GM23338 (cell line): ENCODE results near the gene BAHCC1. TPM values are rescaled to one million over a fixed set of nuclear protein-coding genes. Genes with fewer than 3 reads are reported as not detected.

ENCODE experiments used
- ATAC-seq: fragments of 200-7000 bp; cut with Tn5 transposase; 3 replicates; pipeline ENCODE4 v1.9.1; 2020
- DNase-seq: peaks from one replicate; pipeline ENCODE4 v3.0.0-alpha.2; 2015; ENCODE audit warnings: low spot score
- H2AFZ ChIP-seq: fragments of 200-600 bp; sonication (generic); 2 replicates; pipeline ENCODE4 v1.8.0; 2016; ENCODE audit warnings: antibody characterized with exemption, mild to moderate bottlenecking, moderate library complexity
- H3F3A ChIP-seq: fragments of 200-600 bp; sonication (generic); replicated peaks from 2 replicates; pipeline ENCODE4 v1.8.0; 2017; ENCODE audit warnings: antibody characterized with exemption, mixed run types, low read depth
- H3K27ac ChIP-seq: fragments of 200-600 bp; sonication (generic); 2 replicates; pipeline ENCODE4 v1.6.1; 2016; ENCODE audit warnings: low read depth
- H3K27me3 ChIP-seq: fragments of 200-600 bp; sonication (generic); 2 replicates; pipeline ENCODE4 v1.8.0; 2016; ENCODE audit warnings: mild to moderate bottlenecking, mixed run types, moderate library complexity; ENCODE audit not compliant: insufficient read depth
- H3K36me3 ChIP-seq: fragments of 200-600 bp; sonication (generic); 2 replicates; pipeline ENCODE4 v1.8.0; 2016; ENCODE audit warnings: mild to moderate bottlenecking; ENCODE audit not compliant: insufficient read depth
- H3K4me1 ChIP-seq: fragments of 200-600 bp; sonication (generic); 2 replicates; pipeline ENCODE4 v1.8.0; 2016; ENCODE audit warnings: mild to moderate bottlenecking, moderate library complexity; ENCODE audit not compliant: insufficient read depth
- H3K4me2 ChIP-seq: fragments of 200-600 bp; sonication (generic); 2 replicates; pipeline ENCODE4 v1.7.1; 2017; ENCODE audit warnings: mixed run types
- H3K4me3 ChIP-seq: fragments of 200-600 bp; sonication (generic); 2 replicates; pipeline ENCODE4 v1.6.1; 2016; ENCODE audit warnings: mixed run types
- H3K79me2 ChIP-seq: fragments of 200-600 bp; sonication (generic); replicated peaks from 2 replicates; pipeline ENCODE4 v1.8.0; 2017; ENCODE audit warnings: mild to moderate bottlenecking; ENCODE audit not compliant: insufficient read depth
- H3K9me2 ChIP-seq: fragments of 200-600 bp; sonication (generic); 2 replicates; pipeline ENCODE4 v1.8.0; 2017; ENCODE audit not compliant: insufficient read depth
- H4K20me1 ChIP-seq: fragments of 200-600 bp; sonication (generic); replicated peaks from 2 replicates; pipeline ENCODE4 v1.8.0; 2017; ENCODE audit warnings: mild to moderate bottlenecking; ENCODE audit not compliant: insufficient read depth
- H3K27ac Mint-ChIP-seq: 2 replicates; pipeline ENCODE4 v1.8.0; 2020; ENCODE audit warnings: inconsistent platforms, mild to moderate bottlenecking, moderate library complexity, mixed read lengths
- H3K27me3 Mint-ChIP-seq: 3 replicates; pipeline ENCODE4 v1.8.0; 2022; ENCODE audit warnings: low read depth, mild to moderate bottlenecking, moderate library complexity, mixed read lengths, inconsistent platforms; ENCODE audit not compliant: insufficient read depth, poor library complexity
- H3K36me3 Mint-ChIP-seq: 3 replicates; pipeline ENCODE4 v1.8.0; 2021; ENCODE audit warnings: low read depth, mild to moderate bottlenecking, inconsistent platforms, moderate library complexity, mixed read lengths
- H3K4me1 Mint-ChIP-seq: 3 replicates; pipeline ENCODE4 v1.8.0; 2020; ENCODE audit warnings: mild to moderate bottlenecking, inconsistent platforms, mixed read lengths
- H3K4me3 Mint-ChIP-seq: 3 replicates; pipeline ENCODE4 v1.8.0; 2021; ENCODE audit warnings: moderate library complexity, mild to moderate bottlenecking, inconsistent platforms, mixed read lengths
- H3K9me3 Mint-ChIP-seq: 3 replicates; pipeline ENCODE4 v1.8.0; 2020; ENCODE audit warnings: moderate library complexity, mild to moderate bottlenecking, inconsistent platforms, mixed read lengths
- CREB1 ChIP-seq: fragments of 250-450 bp; sonication (Bioruptor Pico); IDR thresholded peaks from 2 replicates; pipeline ENCODE4 v1.5.0; 2020; ENCODE audit warnings: low read depth, mild to moderate bottlenecking, moderate library complexity
- EZH2 ChIP-seq: fragments of 200-600 bp; sonication (generic); IDR thresholded peaks from one replicate; pipeline ENCODE4 v1.8.0; 2017; ENCODE audit warnings: antibody characterized with exemption, mild to moderate bottlenecking, low read depth; ENCODE audit not compliant: unreplicated experiment
- EZH2phosphoT487 ChIP-seq: fragments of 200-600 bp; sonication (generic); IDR thresholded peaks from one replicate; pipeline ENCODE4 v1.8.1; 2018; ENCODE audit warnings: antibody characterized with exemption; ENCODE audit not compliant: unreplicated experiment
- JUNB ChIP-seq: IDR thresholded peaks from one replicate; pipeline ENCODE4 v1.6.1; 2016; ENCODE audit warnings: antibody characterized with exemption; ENCODE audit not compliant: unreplicated experiment
- NANOG ChIP-seq: IDR thresholded peaks from 2 replicates; pipeline ENCODE4 v1.6.1; 2016; ENCODE audit warnings: antibody characterized with exemption, borderline replicate concordance
- POLR2AphosphoS5 ChIP-seq: IDR thresholded peaks from 2 replicates; pipeline ENCODE4 v1.6.1; 2016; ENCODE audit warnings: antibody characterized with exemption, low read depth
- STAT1 ChIP-seq: IDR thresholded peaks from one replicate; pipeline ENCODE4 v1.6.1; 2016; ENCODE audit warnings: antibody characterized with exemption; ENCODE audit not compliant: unreplicated experiment
- ZNF114 ChIP-seq: fragments of 250-450 bp; sonication (Bioruptor Pico); IDR thresholded peaks from 2 replicates; pipeline ENCODE4 v1.5.0; 2020; ENCODE audit warnings: mild to moderate bottlenecking, moderate library complexity
- ZNF331 ChIP-seq: fragments of 250-450 bp; sonication (Bioruptor Pico); IDR thresholded peaks from 2 replicates; pipeline ENCODE4 v1.5.0; 2020; ENCODE audit warnings: low read depth, mild to moderate bottlenecking, moderate library complexity
- polyA plus RNA-seq: library from polyadenylated mRNA; unstranded; fragments of >200 nt; fragmentation: Nextera tagmentation; extraction: Ambion mirVana; gene quantifications from 2 replicates; pipeline ENCODE4 v1.2.1, GENCODE V29; 2016
- total RNA-seq: library from RNA; depleted of rRNA; stranded (reverse); fragments of >200 nt; shearing (Covaris generic); gene quantifications from 2 replicates; pipeline ENCODE4 v1.2.3, GENCODE V29; 2014
- TF ChIP-seq, protein P1 (sequence below): IDR thresholded peaks from 2 replicates; pipeline ENCODE4 v1.6.1; 2016; ENCODE audit warnings: antibody characterized with exemption
- TF ChIP-seq, protein P2 (sequence below): fragments of 250-450 bp; sonication (Bioruptor Pico); IDR thresholded peaks from 2 replicates; pipeline ENCODE4 v1.5.0; 2020; ENCODE audit warnings: mild to moderate bottlenecking, moderate library complexity
- TF ChIP-seq, protein P3 (sequence below), 2 experiments: fragments of 200-600 bp in 1 of 2; sonication (generic) in 1 of 2; conservative IDR thresholded peaks; 2 replicates each; pipeline versions ENCODE4 v1.5.1 to v1.6.1; 2016 to 2017; ENCODE audit warnings: antibody characterized with exemption in 2 of 2, low read depth in 2 of 2, mild to moderate bottlenecking in 2 of 2, moderate library complexity in 1 of 2
- TF ChIP-seq, protein P4 (sequence below): IDR thresholded peaks from one replicate; pipeline ENCODE4 v1.6.1; 2018; ENCODE audit warnings: antibody characterized with exemption; ENCODE audit not compliant: unreplicated experiment

BAHCC1 gene
- total and polyA plus RNA-seq, 2 experiments from 2014 or later: 0.24 to 1.1 TPM

DNA sequence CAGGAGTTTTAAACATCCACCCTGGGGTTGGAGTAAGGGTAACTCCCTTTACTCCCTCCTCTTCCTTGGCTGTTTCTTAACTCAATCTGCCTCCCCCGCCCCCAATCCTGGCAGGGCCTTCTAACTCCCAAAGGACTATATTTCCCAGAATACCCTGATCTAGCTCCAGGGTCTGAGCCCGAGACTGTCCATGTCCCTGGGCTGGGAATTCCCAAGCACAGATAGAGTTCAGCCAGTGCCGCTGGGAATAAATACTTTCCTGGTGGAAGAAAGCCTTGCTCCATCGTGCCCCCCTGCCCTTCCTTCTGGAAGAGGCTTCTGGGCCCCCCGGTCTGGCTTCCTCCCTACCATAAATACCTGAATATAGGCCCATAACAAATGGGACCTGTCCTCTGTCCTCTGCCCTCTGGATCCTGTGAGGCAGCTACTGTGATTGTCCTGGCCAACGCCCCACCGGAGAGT lies 10.2 kb downstream of the BAHCC1 start:
- Histone ChIP-seq H3K27ac (no peak overlapping the region), H3K4me3 (no peak overlapping the region), H3K4me1 (peaks cover 26% of the 10 kb centered on the region), H2AFZ (no peak overlapping the region), H3K79me2 (no peaks in the 10 kb centered on the region), H3K36me3 (no peaks in the 10 kb centered on the region), H4K20me1 (no peaks in the 10 kb centered on the region), H3K9me2 (no peaks in the 10 kb centered on the region), H3K27me3 (peaks cover 43% of the 10 kb centered on the region), H3K4me2 (0 out of 2 replicates have a peak overlapping the region, but pooled peaks have one; percentile 43), H3F3A (peaks cover 5% of the 10 kb centered on the region; the same call in 1 of the 2 replicates)
- Mint-ChIP-seq H3K36me3 (no peaks in the 10 kb centered on the region), H3K4me1 (peaks cover 35% of the 10 kb centered on the region), H3K4me3 (no peak overlapping the region), H3K27me3 (peaks cover 56% of the 10 kb centered on the region), H3K27ac (no peak overlapping the region), H3K9me3 (no peaks in the 10 kb centered on the region; the same call in 2 of the 3 replicates)
- DNase-seq (no peak), ATAC-seq (no peak)
- TF ChIP-seq POLR2AphosphoS5 (no peak), ZNF114 (CRISPR knock-in tag) (no peak), EZH2phosphoT487 (no peak), EZH2 (no peak), NANOG (no peak), CREB1 (no peak), STAT1 (no peak), ZNF331 (CRISPR knock-in tag) (no peak), JUNB (no peak)
- TF ChIP-seq, protein P1, sequence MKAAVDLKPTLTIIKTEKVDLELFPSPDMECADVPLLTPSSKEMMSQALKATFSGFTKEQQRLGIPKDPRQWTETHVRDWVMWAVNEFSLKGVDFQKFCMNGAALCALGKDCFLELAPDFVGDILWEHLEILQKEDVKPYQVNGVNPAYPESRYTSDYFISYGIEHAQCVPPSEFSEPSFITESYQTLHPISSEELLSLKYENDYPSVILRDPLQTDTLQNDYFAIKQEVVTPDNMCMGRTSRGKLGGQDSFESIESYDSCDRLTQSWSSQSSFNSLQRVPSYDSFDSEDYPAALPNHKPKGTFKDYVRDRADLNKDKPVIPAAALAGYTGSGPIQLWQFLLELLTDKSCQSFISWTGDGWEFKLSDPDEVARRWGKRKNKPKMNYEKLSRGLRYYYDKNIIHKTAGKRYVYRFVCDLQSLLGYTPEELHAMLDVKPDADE: no peak
- TF ChIP-seq, protein P2, sequence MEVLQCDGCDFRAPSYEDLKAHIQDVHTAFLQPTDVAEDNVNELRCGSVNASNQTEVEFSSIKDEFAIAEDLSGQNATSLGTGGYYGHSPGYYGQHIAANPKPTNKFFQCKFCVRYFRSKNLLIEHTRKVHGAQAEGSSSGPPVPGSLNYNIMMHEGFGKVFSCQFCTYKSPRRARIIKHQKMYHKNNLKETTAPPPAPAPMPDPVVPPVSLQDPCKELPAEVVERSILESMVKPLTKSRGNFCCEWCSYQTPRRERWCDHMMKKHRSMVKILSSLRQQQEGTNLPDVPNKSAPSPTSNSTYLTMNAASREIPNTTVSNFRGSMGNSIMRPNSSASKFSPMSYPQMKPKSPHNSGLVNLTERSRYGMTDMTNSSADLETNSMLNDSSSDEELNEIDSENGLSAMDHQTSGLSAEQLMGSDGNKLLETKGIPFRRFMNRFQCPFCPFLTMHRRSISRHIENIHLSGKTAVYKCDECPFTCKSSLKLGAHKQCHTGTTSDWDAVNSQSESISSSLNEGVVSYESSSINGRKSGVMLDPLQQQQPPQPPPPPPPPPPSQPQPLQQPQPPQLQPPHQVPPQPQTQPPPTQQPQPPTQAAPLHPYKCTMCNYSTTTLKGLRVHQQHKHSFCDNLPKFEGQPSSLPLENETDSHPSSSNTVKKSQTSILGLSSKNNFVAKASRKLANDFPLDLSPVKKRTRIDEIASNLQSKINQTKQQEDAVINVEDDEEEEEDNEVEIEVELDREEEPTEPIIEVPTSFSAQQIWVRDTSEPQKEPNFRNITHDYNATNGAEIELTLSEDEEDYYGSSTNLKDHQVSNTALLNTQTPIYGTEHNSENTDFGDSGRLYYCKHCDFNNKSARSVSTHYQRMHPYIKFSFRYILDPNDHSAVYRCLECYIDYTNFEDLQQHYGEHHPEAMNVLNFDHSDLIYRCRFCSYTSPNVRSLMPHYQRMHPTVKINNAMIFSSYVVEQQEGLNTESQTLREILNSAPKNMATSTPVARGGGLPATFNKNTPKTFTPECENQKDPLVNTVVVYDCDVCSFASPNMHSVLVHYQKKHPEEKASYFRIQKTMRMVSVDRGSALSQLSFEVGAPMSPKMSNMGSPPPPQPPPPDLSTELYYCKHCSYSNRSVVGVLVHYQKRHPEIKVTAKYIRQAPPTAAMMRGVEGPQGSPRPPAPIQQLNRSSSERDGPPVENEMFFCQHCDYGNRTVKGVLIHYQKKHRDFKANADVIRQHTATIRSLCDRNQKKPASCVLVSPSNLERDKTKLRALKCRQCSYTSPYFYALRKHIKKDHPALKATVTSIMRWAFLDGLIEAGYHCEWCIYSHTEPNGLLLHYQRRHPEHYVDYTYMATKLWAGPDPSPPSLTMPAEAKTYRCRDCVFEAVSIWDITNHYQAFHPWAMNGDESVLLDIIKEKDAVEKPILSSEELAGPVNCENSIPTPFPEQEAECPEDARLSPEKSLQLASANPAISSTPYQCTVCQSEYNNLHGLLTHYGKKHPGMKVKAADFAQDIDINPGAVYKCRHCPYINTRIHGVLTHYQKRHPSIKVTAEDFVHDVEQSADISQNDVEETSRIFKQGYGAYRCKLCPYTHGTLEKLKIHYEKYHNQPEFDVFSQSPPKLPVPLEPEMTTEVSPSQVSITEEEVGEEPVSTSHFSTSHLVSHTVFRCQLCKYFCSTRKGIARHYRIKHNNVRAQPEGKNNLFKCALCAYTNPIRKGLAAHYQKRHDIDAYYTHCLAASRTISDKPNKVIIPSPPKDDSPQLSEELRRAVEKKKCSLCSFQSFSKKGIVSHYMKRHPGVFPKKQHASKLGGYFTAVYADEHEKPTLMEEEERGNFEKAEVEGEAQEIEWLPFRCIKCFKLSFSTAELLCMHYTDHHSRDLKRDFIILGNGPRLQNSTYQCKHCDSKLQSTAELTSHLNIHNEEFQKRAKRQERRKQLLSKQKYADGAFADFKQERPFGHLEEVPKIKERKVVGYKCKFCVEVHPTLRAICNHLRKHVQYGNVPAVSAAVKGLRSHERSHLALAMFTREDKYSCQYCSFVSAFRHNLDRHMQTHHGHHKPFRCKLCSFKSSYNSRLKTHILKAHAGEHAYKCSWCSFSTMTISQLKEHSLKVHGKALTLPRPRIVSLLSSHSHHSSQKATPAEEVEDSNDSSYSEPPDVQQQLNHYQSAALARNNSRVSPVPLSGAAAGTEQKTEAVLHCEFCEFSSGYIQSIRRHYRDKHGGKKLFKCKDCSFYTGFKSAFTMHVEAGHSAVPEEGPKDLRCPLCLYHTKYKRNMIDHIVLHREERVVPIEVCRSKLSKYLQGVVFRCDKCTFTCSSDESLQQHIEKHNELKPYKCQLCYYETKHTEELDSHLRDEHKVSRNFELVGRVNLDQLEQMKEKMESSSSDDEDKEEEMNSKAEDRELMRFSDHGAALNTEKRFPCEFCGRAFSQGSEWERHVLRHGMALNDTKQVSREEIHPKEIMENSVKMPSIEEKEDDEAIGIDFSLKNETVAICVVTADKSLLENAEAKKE (CRISPR knock-in tag): no peak
- TF ChIP-seq, protein P3, sequence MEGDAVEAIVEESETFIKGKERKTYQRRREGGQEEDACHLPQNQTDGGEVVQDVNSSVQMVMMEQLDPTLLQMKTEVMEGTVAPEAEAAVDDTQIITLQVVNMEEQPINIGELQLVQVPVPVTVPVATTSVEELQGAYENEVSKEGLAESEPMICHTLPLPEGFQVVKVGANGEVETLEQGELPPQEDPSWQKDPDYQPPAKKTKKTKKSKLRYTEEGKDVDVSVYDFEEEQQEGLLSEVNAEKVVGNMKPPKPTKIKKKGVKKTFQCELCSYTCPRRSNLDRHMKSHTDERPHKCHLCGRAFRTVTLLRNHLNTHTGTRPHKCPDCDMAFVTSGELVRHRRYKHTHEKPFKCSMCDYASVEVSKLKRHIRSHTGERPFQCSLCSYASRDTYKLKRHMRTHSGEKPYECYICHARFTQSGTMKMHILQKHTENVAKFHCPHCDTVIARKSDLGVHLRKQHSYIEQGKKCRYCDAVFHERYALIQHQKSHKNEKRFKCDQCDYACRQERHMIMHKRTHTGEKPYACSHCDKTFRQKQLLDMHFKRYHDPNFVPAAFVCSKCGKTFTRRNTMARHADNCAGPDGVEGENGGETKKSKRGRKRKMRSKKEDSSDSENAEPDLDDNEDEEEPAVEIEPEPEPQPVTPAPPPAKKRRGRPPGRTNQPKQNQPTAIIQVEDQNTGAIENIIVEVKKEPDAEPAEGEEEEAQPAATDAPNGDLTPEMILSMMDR (conservative IDR thresholded peaks at IDR 0.05; ENCODE audit: low read depth in 2 of 2): no peak
- TF ChIP-seq, protein P4, sequence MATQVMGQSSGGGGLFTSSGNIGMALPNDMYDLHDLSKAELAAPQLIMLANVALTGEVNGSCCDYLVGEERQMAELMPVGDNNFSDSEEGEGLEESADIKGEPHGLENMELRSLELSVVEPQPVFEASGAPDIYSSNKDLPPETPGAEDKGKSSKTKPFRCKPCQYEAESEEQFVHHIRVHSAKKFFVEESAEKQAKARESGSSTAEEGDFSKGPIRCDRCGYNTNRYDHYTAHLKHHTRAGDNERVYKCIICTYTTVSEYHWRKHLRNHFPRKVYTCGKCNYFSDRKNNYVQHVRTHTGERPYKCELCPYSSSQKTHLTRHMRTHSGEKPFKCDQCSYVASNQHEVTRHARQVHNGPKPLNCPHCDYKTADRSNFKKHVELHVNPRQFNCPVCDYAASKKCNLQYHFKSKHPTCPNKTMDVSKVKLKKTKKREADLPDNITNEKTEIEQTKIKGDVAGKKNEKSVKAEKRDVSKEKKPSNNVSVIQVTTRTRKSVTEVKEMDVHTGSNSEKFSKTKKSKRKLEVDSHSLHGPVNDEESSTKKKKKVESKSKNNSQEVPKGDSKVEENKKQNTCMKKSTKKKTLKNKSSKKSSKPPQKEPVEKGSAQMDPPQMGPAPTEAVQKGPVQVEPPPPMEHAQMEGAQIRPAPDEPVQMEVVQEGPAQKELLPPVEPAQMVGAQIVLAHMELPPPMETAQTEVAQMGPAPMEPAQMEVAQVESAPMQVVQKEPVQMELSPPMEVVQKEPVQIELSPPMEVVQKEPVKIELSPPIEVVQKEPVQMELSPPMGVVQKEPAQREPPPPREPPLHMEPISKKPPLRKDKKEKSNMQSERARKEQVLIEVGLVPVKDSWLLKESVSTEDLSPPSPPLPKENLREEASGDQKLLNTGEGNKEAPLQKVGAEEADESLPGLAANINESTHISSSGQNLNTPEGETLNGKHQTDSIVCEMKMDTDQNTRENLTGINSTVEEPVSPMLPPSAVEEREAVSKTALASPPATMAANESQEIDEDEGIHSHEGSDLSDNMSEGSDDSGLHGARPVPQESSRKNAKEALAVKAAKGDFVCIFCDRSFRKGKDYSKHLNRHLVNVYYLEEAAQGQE: no peak
